ENCODE results near the gene TPH1. TPM values are rescaled to one million over a fixed set of nuclear protein-coding genes. Genes with fewer than 3 reads are reported as not detected.

Gene TPH1
- total RNA-seq, 1 experiment from 2014 or later: 0.19 TPM

DNA sequence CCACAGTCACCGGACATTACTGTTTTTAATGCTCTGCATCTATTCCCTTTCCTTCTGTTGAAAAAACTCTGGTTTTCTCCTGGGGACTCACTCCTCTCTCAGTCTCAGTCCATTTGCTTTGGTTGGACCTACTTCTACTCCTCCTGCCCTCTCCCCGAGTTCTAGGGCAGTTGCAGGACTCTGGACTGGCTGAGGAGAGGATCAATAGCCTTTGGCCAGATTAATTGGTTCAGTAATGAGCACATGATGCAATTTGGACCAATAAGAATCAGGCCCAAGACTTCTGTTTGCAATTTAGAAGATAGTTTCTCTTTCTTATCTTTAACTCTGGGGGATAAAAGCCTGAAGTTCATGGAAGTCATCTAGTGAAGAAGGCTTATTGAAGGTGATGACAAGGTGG is 15.3 kb upstream of the TPH1 start:
- Mint-ChIP-seq H3K27me3 (ENCODE audit: insufficient read depth, unreplicated experiment) (no peaks in the 10 kb centered on the region), H3K4me3 (ENCODE audit: unreplicated experiment) (no peak overlapping the region), H3K4me1 (ENCODE audit: insufficient read depth, unreplicated experiment) (no peaks in the 10 kb centered on the region), H3K36me3 (ENCODE audit: insufficient read depth, unreplicated experiment) (no peaks in the 10 kb centered on the region), H3K27ac (ENCODE audit: low read depth, unreplicated experiment) (no peak overlapping the region), H3K9me3 (ENCODE audit: unreplicated experiment) (no peaks in the 10 kb centered on the region)
- TF ChIP-seq, protein P1, sequence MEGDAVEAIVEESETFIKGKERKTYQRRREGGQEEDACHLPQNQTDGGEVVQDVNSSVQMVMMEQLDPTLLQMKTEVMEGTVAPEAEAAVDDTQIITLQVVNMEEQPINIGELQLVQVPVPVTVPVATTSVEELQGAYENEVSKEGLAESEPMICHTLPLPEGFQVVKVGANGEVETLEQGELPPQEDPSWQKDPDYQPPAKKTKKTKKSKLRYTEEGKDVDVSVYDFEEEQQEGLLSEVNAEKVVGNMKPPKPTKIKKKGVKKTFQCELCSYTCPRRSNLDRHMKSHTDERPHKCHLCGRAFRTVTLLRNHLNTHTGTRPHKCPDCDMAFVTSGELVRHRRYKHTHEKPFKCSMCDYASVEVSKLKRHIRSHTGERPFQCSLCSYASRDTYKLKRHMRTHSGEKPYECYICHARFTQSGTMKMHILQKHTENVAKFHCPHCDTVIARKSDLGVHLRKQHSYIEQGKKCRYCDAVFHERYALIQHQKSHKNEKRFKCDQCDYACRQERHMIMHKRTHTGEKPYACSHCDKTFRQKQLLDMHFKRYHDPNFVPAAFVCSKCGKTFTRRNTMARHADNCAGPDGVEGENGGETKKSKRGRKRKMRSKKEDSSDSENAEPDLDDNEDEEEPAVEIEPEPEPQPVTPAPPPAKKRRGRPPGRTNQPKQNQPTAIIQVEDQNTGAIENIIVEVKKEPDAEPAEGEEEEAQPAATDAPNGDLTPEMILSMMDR (IDR thresholded peaks at IDR 0.05; ENCODE audit: unreplicated experiment): no peak
- ChIA-PET CTCF (interaction anchor here (0.6 kb wide), 1 partner anchor 92 kb away, joined by 3 read pairs; no protein-coding TSS in a partner anchor), POLR2A (no interaction called here)
- no peak for DNase-seq (ENCODE audit: unreplicated experiment)
- BruUV-seq (replicated peaks): no TSS peak
- intact Hi-C loops (cut with micrococcal nuclease): no loop called here

DNA sequence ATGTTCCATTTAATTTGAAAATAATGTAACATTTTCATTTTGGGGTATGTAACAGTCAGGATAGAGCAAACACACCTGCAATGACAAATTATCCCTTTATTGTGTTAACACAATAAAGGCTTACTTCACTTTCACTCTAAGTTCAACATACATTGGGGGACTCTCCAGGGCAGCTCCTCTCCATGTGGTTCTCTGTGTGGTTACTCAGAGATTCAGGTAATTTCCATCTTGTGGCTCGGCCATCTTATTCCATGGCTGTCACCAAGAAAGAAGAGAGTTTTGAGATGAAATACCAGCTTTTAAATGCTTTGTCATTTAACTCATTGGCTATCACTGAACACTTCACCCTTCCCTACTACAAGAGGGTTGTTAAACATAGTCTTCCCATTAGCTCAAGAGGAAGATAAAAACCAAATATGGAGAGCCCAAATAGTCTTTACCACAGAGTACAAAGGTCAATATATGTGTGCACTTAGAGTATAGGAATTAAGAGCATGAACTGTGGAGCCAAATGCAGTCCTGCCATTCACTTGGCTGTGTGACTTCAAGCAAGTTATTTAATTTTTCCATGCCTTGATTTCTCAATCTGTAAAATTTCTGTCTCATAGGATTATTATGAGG is 10.6 kb upstream of the TPH1 start:
- no peaks in the 10 kb centered on the region for H3K4me1 Mint-ChIP-seq (ENCODE audit: insufficient read depth, unreplicated experiment)
- TF ChIP-seq, protein P1 (IDR thresholded peaks at IDR 0.05; ENCODE audit: unreplicated experiment): no peak
- no peak for DNase-seq (ENCODE audit: unreplicated experiment)
- ChIA-PET POLR2A (interaction anchor here (0.7 kb wide), 1 partner anchor 50 kb away, joined by 3 read pairs; no protein-coding TSS in a partner anchor), CTCF (no interaction called here)
- intact Hi-C loops (cut with micrococcal nuclease): no loop called here
- peaks cover 6% of the 10 kb centered on the region for H3K36me3 Mint-ChIP-seq (ENCODE audit: insufficient read depth, unreplicated experiment)
- no peak overlapping the region for H3K4me3 Mint-ChIP-seq (ENCODE audit: unreplicated experiment)
- no peak overlapping the region for H3K27ac Mint-ChIP-seq (ENCODE audit: low read depth, unreplicated experiment)
- H3K9me3 Mint-ChIP-seq (ENCODE audit: unreplicated experiment): no peaks in the 10 kb centered on the region
- H3K27me3 Mint-ChIP-seq (ENCODE audit: insufficient read depth, unreplicated experiment): no peaks in the 10 kb centered on the region
- no TSS peak for BruUV-seq (replicated peaks)

DNA sequence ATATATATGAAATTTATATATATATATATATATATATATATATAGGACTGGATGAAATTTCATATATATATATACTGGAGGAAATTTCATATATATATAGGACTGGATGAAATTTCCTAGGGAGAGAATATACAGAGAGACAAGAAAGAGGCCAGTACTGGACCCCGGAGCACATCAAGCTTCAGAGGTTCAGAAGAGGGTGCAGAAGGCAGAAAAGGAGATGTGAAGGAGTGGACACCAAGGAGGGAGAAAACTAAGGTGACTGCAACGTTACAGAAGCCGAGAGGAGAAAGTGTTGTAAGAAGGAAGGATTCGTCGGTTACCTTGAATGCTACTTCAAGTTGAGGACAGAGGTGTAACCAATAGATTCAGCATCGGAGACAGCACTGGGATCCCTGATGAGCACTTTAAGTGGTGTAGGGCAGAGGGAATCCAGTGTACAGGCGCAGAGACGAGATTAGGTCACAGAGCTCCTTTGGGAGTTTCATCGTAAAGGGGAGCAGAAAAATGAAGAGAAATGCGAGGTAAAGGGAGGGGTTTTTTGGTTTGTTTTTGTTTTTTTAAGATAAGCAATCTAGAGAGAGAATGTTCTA is 8.5 kb upstream of the TPH1 start:
- BruUV-seq (replicated peaks): no TSS peak
- Mint-ChIP-seq H3K27me3 (ENCODE audit: insufficient read depth, unreplicated experiment) (no peaks in the 10 kb centered on the region), H3K27ac (ENCODE audit: low read depth, unreplicated experiment) (no peak overlapping the region), H3K4me1 (ENCODE audit: insufficient read depth, unreplicated experiment) (no peaks in the 10 kb centered on the region), H3K36me3 (ENCODE audit: insufficient read depth, unreplicated experiment) (peaks cover 6% of the 10 kb centered on the region), H3K9me3 (ENCODE audit: unreplicated experiment) (no peaks in the 10 kb centered on the region), H3K4me3 (ENCODE audit: unreplicated experiment) (no peak overlapping the region)
- TF ChIP-seq, protein P1 (IDR thresholded peaks at IDR 0.05; ENCODE audit: unreplicated experiment): no peak
- CTCF ChIA-PET: interaction anchor here (0.6 kb wide), 1 partner anchor 1873 kb away, joined by 4 read pairs; no protein-coding TSS in a partner anchor
- intact Hi-C loops (cut with micrococcal nuclease): no loop called here
- no peak for DNase-seq (ENCODE audit: unreplicated experiment)
- POLR2A ChIA-PET: no interaction called here

DNA sequence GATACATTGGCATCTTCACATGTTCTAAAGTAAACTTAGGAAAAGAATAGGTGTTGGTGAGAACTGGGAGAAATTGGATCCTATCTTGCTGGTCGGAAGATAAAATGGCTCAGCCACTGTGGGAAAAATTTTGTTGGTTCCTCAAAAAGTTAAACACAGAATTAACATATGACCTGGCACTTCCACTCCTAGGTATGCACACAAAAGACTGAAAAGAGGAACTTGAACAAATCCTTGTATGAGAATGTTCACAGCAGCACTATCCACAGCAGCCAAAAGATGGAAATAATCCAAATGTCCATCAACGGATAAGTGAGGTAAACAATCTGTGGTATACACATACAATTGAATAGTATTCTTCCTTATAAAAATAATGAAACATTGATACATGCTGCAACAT is 4.8 kb upstream of the TPH1 start:
- no peak overlapping the region for H3K4me3 Mint-ChIP-seq (ENCODE audit: unreplicated experiment)
- H3K27me3 Mint-ChIP-seq (ENCODE audit: insufficient read depth, unreplicated experiment): peaks cover 1% of the 10 kb centered on the region
- POLR2A ChIA-PET: no interaction called here

More for the DNA sequence above, 4.8 kb upstream of the TPH1 start:
- Mint-ChIP-seq H3K27ac (ENCODE audit: low read depth, unreplicated experiment) (no peak overlapping the region), H3K9me3 (ENCODE audit: unreplicated experiment) (peaks cover 7% of the 10 kb centered on the region), H3K36me3 (ENCODE audit: insufficient read depth, unreplicated experiment) (peaks cover 6% of the 10 kb centered on the region), H3K4me1 (ENCODE audit: insufficient read depth, unreplicated experiment) (no peaks in the 10 kb centered on the region)
- no peak for DNase-seq (ENCODE audit: unreplicated experiment)
- intact Hi-C loops (cut with micrococcal nuclease): no loop called here
- TF ChIP-seq, protein P1 (IDR thresholded peaks at IDR 0.05; ENCODE audit: unreplicated experiment): no peak
- no TSS peak for BruUV-seq (replicated peaks)
- CTCF ChIA-PET: no interaction called here

All from MCF 10A (cell line).